DOHH2 (cell line): ENCODE data around the gene GALNTL6.

Experiments used
- H3F3A ChIP-seq: fragments of 200-600 bp; sonication (generic), shearing (Covaris generic); 2 replicates; pipeline ENCODE4 v1.6.0; 2016; ENCODE audit warnings: antibody characterized with exemption, mild to moderate bottlenecking; ENCODE audit not compliant: control insufficient read depth, insufficient read depth
- H3K27ac ChIP-seq: fragments of 200-600 bp; sonication (generic); 2 replicates; pipeline ENCODE4 v1.5.1; 2014; ENCODE audit warnings: low read depth, mild to moderate bottlenecking, low read length, moderate library complexity
- H3K27me3 ChIP-seq: fragments of 200-600 bp; sonication (generic); 2 replicates; pipeline ENCODE4 v1.6.1; 2014; ENCODE audit warnings: mild to moderate bottlenecking, low read length, mixed read lengths; ENCODE audit not compliant: control insufficient read depth
- H3K36me3 ChIP-seq: fragments of 200-600 bp; sonication (generic); 2 replicates; pipeline ENCODE4 v1.6.1; 2014; ENCODE audit warnings: mild to moderate bottlenecking, low read length, moderate library complexity, mixed read lengths; ENCODE audit not compliant: control insufficient read depth
- H3K4me1 ChIP-seq: fragments of 200-600 bp; sonication (generic); 2 replicates; pipeline ENCODE4 v1.6.1; 2014; ENCODE audit warnings: mild to moderate bottlenecking, low read length, mixed read lengths; ENCODE audit not compliant: control insufficient read depth
- H3K4me2 ChIP-seq: fragments of 200-600 bp; sonication (generic); 2 replicates; pipeline ENCODE4 v1.6.0; 2014; ENCODE audit warnings: mild to moderate bottlenecking, low read length, moderate library complexity
- H3K4me3 ChIP-seq: fragments of 200-600 bp; sonication (generic); 2 replicates; pipeline ENCODE4 v1.5.1; 2014; ENCODE audit warnings: mild to moderate bottlenecking, low read length, mixed read lengths
- H3K79me2 ChIP-seq: fragments of 200-600 bp; sonication (generic); 2 replicates; pipeline ENCODE4 v1.6.1; 2014; ENCODE audit warnings: mild to moderate bottlenecking, low read length, mixed read lengths; ENCODE audit not compliant: control insufficient read depth
- H3K9me2 ChIP-seq: fragments of 200-600 bp; sonication (generic); replicated peaks from 2 replicates; pipeline ENCODE4 v1.6.1; 2014; ENCODE audit warnings: mild to moderate bottlenecking, low read length, mixed read lengths; ENCODE audit not compliant: control insufficient read depth
- H3K9me3 ChIP-seq: fragments of 200-600 bp; sonication (generic); 2 replicates; pipeline ENCODE4 v1.6.1; 2014; ENCODE audit warnings: antibody characterized with exemption, low read length, mixed read lengths; ENCODE audit not compliant: control insufficient read depth, insufficient read depth
- H4K20me1 ChIP-seq: fragments of 200-600 bp; sonication (generic); 2 replicates; pipeline ENCODE4 v1.6.0; 2014; ENCODE audit warnings: low read depth, mild to moderate bottlenecking, antibody characterized with exemption, low read length, moderate library complexity; ENCODE audit not compliant: control insufficient read depth, insufficient read depth
- EZH2phosphoT487 ChIP-seq: fragments of 200-600 bp; sonication (generic); IDR thresholded peaks from 2 replicates; pipeline ENCODE4 v1.6.1; 2017; ENCODE audit warnings: borderline replicate concordance, mild to moderate bottlenecking, antibody characterized with exemption, low read length, moderate library complexity, mixed read lengths
- TF ChIP-seq, protein P1 (sequence below): fragments of 200-600 bp; sonication (generic); IDR thresholded peaks from one replicate; pipeline ENCODE4 v1.5.1; 2014; ENCODE audit warnings: antibody characterized with exemption, mild to moderate bottlenecking, low read depth, low read length; ENCODE audit not compliant: poor library complexity, severe bottlenecking

GALNTL6 gene

DNA sequence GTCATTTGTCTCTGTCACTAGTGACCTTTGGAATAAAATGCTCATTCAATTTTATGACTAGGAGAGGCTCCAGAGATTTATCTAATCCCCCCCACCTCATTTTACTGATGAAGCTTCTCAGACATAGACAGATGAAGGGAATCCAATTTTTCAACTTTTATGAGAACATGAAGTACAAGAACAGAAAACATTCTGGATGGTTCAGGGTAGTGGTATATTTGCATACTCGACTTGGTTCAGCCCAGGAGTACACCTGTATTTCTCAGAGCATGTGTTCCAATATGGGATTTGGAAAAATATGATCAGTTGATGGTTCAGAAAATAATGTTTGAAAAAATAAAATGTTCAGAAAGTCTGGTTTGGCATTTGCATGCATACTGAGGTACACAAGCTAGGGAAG, 1224.0 kb downstream of the GALNTL6 start:
- H3K79me2 ChIP-seq: no peaks in the 10 kb centered on the region
- H3K36me3 ChIP-seq: no peaks in the 10 kb centered on the region
- no peaks in the 10 kb centered on the region for H3K9me2 ChIP-seq
- no peaks in the 10 kb centered on the region for H3F3A ChIP-seq
- H4K20me1 ChIP-seq: no peaks in the 10 kb centered on the region
- no peaks in the 10 kb centered on the region for H3K9me3 ChIP-seq
- TF ChIP-seq, protein P1, sequence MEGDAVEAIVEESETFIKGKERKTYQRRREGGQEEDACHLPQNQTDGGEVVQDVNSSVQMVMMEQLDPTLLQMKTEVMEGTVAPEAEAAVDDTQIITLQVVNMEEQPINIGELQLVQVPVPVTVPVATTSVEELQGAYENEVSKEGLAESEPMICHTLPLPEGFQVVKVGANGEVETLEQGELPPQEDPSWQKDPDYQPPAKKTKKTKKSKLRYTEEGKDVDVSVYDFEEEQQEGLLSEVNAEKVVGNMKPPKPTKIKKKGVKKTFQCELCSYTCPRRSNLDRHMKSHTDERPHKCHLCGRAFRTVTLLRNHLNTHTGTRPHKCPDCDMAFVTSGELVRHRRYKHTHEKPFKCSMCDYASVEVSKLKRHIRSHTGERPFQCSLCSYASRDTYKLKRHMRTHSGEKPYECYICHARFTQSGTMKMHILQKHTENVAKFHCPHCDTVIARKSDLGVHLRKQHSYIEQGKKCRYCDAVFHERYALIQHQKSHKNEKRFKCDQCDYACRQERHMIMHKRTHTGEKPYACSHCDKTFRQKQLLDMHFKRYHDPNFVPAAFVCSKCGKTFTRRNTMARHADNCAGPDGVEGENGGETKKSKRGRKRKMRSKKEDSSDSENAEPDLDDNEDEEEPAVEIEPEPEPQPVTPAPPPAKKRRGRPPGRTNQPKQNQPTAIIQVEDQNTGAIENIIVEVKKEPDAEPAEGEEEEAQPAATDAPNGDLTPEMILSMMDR: no peak
- TF ChIP-seq EZH2phosphoT487: no peak
- H3K27me3 ChIP-seq: 0 out of 2 replicates have a peak, but pooled peaks cover 5% of the 10 kb centered on the region
- H3K4me2 ChIP-seq: no peak overlapping the region
- H3K4me1 ChIP-seq: no peaks in the 10 kb centered on the region
- no peak overlapping the region for H3K27ac ChIP-seq
- no peak overlapping the region for H3K4me3 ChIP-seq

DNA sequence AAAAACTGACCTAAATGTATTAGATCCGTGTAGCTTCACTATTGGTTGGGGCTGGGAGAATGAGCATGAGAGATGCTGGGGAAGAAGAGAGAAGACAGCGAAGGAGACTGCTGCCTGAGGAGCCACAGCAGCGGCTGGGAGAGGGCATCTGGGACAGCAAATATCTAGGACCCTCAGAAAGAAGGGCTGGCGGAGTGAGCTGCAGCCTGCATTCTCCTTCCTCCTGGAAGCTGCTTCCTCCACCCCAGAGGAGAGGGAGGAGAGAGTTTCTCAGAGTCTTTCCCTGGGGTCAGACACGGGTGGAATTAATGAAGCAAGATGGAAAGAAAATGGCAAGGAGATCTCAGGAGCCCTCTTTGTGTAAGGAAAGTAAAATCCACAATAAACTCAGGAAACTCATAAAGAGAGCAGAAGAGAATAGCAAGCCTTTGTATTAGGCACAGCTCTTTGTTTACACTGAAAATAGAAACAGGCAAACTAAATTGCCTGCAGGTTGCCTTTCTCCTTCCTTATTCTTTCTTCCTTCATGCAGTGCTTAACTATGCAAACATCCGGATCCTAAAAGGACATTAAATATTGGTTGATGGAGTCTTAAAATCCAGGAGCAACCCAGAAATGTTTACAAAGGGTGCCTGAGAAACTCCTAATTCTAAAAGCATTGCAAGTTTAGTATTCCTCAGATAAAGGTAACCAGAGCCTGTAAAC, 1225.1 kb downstream of the GALNTL6 start:
- Histone ChIP-seq H3K4me2 (no peak overlapping the region), H3K27ac (no peak overlapping the region), H3K36me3 (no peaks in the 10 kb centered on the region)

DNA sequence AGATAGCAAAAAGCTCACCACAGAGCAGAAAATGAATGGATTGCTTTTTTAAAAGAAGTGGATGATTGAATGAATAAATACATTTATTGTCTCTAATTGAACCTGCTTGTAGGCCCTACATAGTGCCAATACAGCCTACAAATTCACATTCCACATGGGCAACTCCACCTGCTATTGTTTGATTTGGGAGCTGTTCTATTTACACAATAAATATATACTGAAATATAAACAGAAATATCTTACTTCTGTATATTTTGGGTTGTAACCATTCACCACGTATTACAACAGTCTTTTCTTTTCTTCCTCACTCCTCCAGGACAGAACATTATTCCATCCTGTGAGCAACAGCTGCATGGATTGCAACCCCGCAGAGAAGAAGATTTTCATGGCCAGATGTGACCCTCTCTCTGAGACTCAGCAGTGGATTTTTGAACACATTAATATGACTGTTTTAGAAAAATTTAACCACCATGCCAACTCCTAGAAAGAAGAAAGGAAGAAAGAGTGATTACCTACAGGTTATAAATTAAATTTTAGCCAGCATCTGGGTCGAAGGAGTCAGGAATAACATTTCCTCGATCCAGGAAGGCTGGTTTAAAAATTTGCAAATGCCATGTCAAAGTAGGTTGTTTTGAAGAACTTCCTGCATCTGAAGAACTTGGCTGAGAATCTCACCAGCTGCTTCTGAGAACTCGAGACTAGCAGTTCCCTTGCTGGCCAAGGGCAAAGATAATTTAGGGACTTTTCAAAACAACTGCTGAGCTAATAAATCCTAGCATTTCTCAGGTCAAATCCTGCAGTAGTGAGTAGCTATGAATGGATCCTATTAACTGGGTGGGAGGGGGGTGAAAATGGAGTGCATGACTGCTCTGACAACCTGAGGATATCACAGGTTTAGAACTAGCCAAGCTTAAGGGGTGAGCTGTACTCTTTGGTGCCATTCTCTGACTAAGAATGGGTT, 1226.7 kb downstream of the GALNTL6 start:
- no peaks in the 10 kb centered on the region for H3K79me2 ChIP-seq
- H4K20me1 ChIP-seq: no peaks in the 10 kb centered on the region
- no peaks in the 10 kb centered on the region for H3K9me3 ChIP-seq
- H3K27me3 ChIP-seq: 0 out of 2 replicates have a peak, but pooled peaks cover 5% of the 10 kb centered on the region
- no peak overlapping the region for H3K4me3 ChIP-seq
- H3K9me2 ChIP-seq: no peaks in the 10 kb centered on the region
- H3K4me2 ChIP-seq: no peak overlapping the region
- H3F3A ChIP-seq: no peaks in the 10 kb centered on the region
- TF ChIP-seq, protein P1: no peak
- TF ChIP-seq EZH2phosphoT487: no peak
- H3K4me1 ChIP-seq: no peaks in the 10 kb centered on the region
- no peak overlapping the region for H3K27ac ChIP-seq
- no peaks in the 10 kb centered on the region for H3K36me3 ChIP-seq

More for the DNA sequence above, 1225.1 kb downstream of the GALNTL6 start:
- no peaks in the 10 kb centered on the region for H3K9me2 ChIP-seq
- H3K79me2 ChIP-seq: no peaks in the 10 kb centered on the region
- no peaks in the 10 kb centered on the region for H3K9me3 ChIP-seq
- H3K27me3 ChIP-seq: 0 out of 2 replicates have a peak, but pooled peaks cover 5% of the 10 kb centered on the region
- H3F3A ChIP-seq: no peaks in the 10 kb centered on the region
- no peak overlapping the region for H3K4me3 ChIP-seq
- no peak for TF ChIP-seq EZH2phosphoT487
- TF ChIP-seq, protein P1: no peak
- no peaks in the 10 kb centered on the region for H4K20me1 ChIP-seq
- H3K4me1 ChIP-seq: no peaks in the 10 kb centered on the region
